GM18519 (cell line): ENCODE data around the gene DDX1.

Experiments used
- ATAC-seq: cut with Tn5 transposase; IDR thresholded peaks from one replicate; pipeline ENCODE4 v1.9.1; 2021; ENCODE audit warnings: mild to moderate bottlenecking, moderate library complexity; ENCODE audit not compliant: unreplicated experiment, low FRiP score

DDX1 gene

DNA sequence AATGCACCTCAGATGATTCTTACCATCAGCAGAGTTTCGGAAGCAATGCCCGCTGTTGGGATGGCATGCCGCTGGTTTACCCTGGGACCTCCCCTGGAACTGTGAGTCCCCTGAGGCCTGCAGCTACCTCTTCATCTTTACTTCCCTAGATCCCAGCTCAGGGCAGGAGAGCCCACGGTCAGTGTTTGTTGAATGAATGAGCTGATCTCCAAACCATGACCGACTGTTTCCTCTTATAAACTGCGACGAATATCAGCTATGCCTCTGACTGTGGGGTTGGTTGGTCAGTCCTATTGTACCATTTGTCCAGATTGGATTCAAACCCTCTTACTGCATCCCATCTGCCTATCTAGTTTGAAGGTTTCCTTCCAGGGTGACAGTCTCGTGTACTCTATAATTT lies 64.4 kb downstream of the DDX1 start:
- no peak for ATAC-seq

DNA sequence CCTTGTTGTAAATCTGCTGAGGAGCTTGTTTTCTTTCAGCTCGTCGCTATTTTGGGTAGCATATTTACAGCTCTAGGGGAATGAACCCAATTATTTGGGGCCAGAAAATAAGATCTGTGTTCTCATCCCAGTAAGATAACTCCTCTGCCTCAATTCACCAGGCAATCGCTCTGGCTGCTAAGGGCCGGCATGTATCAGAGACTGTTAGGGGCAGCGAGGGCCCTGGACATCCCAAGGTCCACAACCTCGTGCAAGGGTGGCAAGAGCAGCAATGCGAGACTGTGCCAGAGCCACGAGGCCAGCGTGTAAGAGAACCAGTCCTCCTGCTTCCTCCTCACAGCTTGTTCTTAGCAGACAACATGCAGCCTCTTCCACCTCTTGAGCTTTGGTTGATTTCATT lies 66.1 kb downstream of the DDX1 start:
- no peak for ATAC-seq

DNA sequence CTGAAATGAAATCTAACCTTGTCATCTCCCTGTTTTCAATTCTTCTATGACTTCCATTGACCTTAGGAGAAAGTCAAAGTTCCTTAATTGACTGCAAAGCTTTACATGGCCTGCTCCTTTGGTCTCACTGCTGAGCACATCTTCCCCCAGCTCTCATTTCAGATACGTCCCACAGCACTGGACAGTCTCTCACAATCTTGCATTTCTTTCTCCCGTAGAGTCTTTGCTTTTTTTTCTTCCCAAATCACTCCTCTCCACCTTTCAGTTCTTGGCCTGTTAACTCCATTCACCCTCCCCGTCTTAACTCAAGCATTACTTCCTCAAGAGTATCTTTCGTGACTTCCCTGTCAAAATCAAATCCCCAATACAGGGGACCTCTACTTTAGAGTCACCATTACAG lies 67.2 kb downstream of the DDX1 start:
- ATAC-seq, result no peak

DNA sequence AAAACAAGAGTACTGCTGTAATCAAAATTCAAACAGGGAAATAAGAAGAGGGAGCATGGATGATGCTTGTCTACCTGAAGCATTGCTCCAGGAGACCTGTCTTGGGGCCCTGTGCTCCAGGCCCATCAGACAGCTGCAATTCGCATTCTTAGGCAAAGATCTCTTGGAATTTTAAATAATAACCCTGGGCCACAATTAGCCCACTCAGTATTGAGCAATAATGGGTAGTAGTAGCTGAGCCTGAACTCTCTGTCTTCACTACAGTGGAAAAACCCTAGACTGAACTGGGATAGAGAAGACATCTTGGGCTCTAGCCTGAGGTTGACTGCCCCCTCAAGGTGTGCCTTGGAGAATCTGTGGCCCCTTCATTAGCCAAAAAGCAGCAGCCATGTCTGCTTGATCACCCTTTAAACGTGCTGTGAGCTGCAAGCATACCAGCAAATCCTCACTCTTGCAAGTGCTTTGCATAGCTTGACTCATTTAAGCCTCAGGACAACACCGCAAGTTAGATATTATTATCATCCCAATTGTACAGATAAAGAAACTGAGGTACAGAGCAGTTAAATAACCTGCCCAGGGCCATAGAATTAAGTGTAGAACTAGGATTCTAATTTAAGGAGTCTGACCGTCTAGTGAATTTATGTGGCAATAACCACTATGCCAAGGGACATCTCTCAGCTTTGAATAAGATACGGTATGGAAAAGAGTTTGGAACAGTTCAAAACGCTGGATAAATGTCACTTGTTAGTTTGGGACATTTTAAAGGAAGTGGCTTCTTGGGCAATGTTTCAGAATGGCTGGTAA lies 69.0 kb downstream of the DDX1 start:
- ATAC-seq, result no peak

DNA sequence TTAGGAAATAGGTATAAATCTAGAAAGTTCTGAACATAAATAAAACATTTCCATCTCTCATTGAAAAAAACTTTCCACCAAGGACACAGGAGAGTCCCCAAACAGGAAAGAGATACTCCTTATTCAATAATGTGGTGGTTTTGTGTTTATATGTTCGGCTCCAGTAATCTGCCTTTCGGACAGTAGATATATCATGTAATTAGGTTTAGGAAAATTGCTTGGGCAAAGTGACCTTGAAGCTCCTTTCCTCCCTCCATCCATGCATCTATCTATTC lies 69.6 kb downstream of the DDX1 start:
- no peak for ATAC-seq

DNA sequence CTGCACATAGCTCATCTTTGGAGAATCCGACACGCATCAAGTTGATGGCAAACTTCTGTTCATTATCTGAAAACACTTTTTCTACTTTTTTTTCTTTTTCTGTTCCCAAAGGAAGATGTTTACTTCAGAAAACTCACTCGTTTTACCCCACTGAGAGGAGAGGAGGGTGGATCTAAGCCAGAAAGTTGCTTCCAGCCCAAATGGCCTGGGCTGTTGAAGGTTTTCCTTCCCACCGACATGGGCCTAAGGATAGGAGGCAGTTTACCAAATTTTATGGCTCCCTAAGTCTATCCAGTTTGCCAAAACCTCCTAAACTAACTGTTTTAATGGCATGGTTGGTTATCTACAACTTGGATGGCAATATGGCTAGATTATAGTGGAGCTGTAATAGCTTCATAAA lies 70.4 kb downstream of the DDX1 start:
- ATAC-seq, result no peak

DNA sequence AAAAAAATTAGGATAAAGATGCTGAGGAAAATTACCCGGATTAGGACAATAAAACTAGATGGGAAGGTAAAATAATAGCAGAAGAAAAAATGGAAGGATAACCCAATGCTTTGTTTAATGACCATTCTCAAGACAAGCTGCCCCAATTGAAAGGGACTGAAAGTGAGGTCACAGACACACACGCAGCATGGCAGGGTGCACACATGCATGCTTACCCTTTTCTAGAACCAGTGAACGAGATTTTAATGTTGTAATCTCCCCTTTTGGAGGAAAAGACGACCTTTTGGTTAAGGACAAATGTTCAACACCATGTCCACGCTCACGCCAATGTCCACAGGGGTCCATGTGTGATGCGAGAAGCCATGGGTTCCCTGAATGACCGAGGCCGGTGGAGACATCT lies 70.9 kb downstream of the DDX1 start:
- ATAC-seq, result no peak

DNA sequence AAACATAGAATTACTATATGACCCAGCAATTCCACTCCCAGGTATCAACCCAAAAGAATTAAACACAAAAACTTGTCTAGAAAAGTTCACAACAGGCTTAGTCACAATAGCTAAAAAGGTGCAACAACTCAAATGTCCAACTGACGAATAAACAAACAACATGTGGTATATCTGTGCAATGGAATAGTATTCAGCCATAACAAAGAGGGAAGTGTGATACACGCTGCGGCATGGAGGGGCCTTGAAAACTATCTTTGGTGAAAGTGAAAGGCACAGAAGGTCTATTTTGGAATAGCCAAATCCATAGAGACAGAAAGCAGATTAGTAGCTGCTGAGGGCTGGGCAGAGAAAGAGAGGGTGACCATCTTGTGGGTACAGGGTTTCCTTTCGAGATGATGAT lies 72.1 kb downstream of the DDX1 start:
- ATAC-seq, result no peak

DNA sequence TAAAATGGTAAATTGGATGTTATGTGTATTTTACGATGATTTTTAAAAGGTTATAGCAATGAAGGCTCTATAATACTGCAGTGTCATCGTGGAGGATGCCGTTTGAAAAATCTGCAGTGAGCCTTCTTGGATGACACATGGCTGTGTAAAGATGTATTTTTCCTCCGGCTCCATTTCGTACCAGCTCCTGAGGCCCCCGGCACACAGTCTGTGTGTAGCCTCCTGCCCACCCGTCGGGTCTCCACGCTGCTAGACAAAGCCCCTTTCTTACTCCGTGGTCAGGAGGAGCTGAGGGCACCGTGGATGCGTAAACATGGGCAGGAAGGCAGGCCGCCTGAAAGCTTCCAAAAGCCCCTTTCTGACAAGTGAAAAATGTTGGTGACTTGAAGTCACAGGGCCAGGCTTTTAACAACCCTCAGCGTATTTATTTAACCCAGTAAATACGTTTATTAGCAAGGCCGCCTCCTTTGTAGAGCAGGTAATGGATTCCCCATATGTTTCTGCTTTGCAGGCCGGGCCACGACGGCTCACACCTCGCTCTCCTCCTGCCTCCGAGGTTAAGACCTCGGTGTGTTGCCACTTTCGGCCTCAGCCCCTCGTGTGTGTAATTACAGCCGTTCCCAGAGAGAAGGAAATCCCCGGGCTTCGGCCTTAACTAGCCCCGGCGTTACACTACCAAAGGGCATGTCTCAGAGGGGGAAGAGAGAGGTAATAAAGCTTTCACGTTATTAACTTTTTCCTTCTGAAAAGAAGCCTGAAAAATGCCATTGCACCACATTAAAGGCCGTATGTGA lies 72.8 kb downstream of the DDX1 start:
- ATAC-seq, result no peak

DNA sequence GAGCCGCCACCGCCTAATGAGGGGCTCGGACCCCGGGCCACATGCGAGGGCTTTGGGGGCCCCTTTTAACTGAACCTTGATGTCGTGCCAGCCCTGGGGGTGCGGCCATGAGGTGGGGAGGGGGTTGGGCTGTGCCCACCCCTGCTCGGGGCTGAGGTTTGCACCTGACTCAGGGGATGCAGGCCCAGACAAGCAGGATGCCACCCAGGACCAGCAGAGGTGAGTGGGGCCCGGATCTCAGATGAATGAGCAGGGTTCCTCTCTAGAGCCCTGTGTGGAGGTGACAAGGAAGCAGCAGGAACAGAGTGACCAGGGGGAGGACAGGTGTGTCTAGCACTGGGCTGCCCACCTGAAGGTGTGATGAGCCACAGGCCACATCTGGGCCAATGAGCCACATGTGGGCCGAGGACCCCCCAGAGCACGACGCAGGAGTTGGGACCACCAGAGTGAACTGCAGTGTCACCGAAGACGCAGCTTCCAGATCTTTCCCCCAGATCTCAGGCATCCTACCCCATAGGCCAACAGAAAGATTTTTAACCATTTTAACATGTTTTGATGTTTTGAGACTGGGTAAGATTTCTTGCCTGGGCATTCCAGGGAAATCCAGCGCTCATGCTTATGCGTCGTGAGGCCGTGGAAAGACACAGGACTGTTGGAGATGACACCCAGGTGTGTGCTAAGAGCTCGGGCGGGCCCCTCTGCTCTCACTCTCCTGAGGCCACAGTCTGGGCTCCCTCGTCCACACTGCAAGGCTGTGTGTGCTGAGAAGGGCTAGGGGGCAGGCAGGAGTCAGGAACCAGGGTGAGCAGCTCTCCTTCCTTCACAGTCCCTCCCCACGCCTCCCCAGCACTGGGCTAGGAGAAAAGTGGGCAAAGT lies 73.6 kb downstream of the DDX1 start:
- no peak for ATAC-seq

DNA sequence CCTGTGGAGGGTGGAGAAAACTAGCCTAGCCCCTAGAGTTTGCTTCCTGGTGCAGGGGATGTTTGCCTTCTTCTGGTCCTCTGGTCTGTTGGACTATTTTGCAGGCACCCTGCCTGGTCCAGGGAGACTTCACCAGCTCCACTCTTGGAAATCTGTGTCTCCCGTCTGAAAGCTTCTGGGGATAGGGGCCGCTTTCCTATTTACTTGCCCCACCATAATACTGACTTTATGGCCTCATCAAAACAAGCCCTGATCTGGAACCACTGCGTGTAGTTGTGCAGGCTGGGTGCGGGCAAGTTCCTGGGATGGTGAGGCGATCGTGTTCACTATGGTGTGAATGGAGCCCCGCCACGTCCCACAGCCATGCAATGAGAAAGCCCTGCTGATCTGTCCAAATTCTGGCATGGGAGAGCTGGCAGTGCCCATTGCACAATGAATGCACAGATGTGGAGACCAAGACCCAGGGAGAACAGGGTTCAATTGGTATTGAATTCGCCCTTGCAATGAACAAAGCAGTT lies 74.3 kb downstream of the DDX1 start:
- ATAC-seq, result no peak

DNA sequence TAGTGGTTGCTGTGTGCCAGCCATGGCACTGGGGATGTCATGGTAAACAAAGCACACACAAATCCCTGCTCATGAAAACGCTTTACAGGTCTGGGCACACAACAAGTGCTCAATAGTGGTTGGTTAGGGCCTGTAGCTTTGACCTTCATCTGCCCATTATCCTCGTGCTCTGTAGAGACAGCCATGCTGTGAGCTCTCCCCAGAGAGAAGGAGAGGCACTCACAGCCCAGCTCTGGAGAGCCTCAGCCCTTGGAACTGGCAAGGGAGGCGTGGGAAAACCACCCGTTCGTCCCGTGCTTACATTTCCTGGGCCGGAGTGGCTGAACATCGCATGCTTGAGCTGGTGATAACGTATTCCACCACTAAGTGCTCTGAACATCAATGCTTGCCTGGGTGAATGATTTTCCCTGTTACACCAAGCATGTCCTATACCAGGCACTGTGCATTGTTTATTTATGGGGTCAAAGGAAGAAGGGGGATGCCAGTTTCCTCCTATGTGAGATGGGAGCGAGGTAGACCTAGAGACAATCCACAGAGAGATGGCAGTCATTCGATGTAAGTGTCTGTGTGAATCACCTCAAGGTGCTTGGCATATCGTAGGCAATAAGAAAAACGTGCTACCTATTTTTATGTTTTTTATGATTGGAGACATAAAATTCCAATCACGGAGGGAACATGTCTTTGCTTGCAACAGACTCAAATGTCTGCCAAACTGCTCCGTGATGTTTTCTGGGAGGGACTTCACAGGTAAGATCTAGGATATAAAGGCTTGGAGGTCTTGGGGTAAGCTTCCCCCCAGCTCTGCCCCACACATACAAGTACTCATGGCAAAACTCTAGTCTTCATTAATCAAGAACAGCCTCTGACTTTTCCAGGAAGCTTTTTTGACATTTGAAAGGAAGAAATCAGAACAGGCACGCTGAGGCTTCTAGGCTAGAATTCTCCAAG lies 75.5 kb downstream of the DDX1 start:
- no peak for ATAC-seq

DNA sequence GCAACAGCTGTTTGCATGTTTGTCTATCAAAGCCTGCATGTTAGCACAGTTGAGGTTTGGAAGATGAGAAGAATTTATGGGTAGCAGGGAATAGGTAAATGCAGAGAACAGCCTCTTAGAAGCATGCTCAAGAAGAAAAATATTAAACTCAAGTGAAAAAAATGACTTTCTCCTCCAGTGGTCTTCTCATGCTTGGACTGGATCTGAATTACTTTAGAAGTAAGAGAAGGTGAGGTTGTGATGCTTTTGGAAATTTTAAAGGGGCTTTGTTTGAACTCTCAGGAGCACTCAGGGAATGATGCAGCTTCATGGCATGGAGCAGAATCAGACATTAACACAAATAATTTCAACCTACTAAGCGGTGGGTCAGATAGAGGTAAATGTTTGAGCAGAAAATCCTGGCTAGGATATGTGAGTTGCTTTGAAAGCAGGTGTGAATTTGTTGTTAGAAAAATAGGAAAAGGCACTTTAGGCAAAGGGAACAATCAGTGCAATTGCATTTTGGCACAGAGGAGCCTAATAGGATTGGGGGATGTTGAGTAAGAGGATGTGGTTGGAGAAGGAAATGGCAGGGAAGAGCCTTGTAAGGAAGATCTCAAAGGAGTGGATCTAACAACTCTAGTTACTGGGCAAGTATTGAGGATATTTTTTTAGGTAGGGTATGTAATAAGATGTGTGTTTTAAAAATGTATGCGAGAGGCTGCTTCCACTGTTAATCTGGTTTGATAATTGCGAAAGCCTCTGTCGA lies 76.3 kb downstream of the DDX1 start:
- no peak for ATAC-seq

DNA sequence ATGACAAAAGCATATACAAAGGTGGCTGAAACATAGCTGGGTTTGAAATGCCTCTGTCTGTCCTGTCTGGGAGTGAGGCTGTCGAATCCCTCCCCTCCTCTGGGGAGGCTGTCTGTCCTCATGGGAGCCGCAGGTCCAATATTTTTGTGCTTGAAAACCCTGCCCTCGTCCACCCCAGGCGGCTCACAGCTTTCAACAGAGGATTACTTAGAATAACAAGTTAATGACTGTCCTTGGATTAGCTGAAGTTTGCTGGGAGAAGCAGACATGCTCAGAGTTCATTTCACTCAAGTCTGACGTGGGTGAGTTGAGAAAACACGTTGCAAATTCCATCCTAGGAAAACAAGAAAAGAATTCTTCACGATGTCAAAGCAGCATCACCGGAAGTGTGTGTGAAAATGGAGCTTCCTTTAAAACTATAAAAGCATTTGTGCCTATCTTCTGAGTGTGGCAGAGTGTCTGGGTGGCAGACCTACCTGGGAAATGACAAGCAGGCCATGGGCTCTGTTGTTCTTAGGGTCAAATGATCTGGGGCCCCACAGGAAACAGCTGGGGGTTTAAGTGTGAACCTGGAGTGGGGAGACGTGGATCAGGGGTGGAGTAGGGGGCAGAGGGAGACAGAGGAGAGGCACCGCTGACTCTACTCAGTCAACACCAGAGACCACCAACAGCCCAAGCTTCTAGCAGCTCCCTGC lies 77.1 kb downstream of the DDX1 start:
- no peak for ATAC-seq

DNA sequence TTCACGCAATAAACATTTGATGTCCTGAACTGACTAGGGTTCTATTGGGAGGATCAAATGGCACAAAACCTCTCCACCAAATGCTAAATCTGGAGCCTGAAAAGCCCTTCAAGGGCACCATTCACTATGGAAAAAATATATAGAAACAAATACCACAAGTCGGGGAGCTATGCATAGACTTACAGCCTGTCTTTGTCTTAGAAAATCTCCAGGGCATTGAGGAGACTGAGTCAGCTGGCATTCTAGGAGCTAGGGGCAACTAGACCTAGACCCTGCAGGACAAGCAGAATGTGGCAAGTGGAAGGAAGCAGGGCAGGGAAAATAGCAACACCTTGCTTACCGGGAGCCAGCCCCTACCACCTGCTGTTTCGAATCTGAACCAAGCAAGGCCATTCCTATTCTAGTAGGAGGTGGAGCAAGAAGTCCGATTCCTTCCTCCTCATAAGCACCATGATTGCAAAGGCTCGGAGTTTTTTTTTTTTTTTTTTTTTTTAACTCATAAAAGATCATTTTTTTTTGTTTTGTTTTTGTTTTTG lies 77.8 kb downstream of the DDX1 start:
- ATAC-seq, result no peak

DNA sequence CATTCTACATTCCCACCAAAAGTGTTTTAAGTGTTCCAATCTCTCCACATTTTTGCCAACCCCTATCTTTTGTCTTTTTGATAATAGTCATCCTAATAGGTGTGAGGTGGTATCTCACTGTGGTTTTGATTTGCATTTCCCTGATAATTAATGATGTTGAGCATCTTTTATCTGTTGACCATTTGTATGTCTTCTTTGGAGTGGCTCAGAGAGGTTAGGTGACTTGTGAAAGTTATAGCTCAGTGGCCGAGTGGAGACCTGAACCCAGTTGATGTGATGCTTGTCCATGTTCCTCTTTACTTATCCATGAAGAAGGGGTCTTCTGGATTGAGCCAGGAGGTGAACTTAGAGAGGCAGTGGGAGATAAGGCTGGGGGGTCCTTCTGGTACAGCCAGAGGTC lies 78.8 kb downstream of the DDX1 start:
- no peak for ATAC-seq

DNA sequence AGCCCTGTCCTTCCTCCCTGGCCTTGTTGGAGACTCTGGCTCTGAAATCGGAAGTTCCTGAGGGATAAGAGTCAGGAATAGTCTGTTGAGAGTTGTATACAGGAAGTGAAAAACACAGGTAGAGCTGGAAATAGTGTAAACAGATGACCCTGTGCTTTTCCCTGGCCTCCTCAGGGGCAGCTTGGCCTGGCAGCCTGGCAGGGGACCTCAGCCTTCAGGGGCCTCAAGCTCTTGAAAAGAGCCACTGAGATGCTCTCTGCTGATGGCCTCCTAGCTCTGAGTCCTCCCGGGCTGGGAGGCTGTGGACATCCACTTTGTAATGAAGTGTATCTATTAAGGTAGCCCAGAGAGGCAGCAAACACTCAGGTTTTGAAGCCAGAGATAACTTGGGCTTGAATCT lies 79.3 kb downstream of the DDX1 start:
- no peak for ATAC-seq

DNA sequence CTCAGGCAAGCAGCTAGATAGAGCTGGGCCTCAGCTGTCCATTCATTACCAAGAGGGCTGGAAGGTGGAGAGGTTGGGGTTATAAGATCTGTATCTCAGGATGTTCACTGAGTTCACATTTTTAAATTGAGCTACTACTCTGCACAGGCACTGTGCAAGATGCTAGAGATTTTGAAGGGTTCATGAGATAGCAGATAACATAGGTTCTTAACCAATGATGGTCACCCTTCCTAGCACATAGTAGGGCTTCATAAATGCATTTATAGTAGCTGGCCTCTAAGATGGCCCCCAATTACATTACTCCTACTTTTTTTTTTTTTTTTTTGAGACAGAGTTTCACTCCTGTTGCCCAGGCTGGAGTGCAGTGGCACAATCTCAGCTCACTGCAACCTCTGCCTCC lies 79.7 kb downstream of the DDX1 start:
- ATAC-seq, result no peak
